Osteocyte (in vitro differentiated cells): ENCODE measurements around the gene CAMSAP1. TPM values are rescaled to one million over a fixed set of nuclear protein-coding genes. Genes with fewer than 3 reads are reported as not detected.

Experiments
- DNase-seq: peaks from one replicate; pipeline ENCODE4 v3.0.0; 2021; ENCODE audit warnings: mixed read lengths; ENCODE audit not compliant: unreplicated experiment; ENCODE audit errors: extremely low spot score
- H3K27ac Mint-ChIP-seq: one replicate; pipeline ENCODE4 v1.8.0; 2021; ENCODE audit warnings: mild to moderate bottlenecking, mixed read lengths; ENCODE audit not compliant: unreplicated experiment
- H3K27me3 Mint-ChIP-seq: one replicate; pipeline ENCODE4 v1.8.0; 2021; ENCODE audit warnings: mixed read lengths; ENCODE audit not compliant: unreplicated experiment
- H3K36me3 Mint-ChIP-seq: one replicate; pipeline ENCODE4 v1.8.0; 2021; ENCODE audit warnings: mixed read lengths; ENCODE audit not compliant: unreplicated experiment
- H3K4me1 Mint-ChIP-seq: one replicate; pipeline ENCODE4 v1.8.0; 2021; ENCODE audit warnings: mixed read lengths; ENCODE audit not compliant: unreplicated experiment
- H3K4me3 Mint-ChIP-seq: one replicate; pipeline ENCODE4 v1.8.0; 2021; ENCODE audit warnings: mild to moderate bottlenecking, moderate library complexity, mixed read lengths; ENCODE audit not compliant: unreplicated experiment
- H3K9me3 Mint-ChIP-seq: one replicate; pipeline ENCODE4 v1.8.0; 2021; ENCODE audit warnings: mixed read lengths; ENCODE audit not compliant: unreplicated experiment
- CTCF ChIP-seq: fragments of 200-600 bp; sonication (generic); IDR thresholded peaks from 2 replicates; pipeline ENCODE4 v1.5.0; 2021; ENCODE audit warnings: antibody characterized with exemption, mild to moderate bottlenecking, moderate library complexity
- total RNA-seq: library from RNA; stranded (reverse); gene quantifications from 2 replicates; pipeline ENCODE4 v1.2.1, GENCODE V29; 2021

The CAMSAP1 gene
- total RNA-seq, 1 donor from 2014 or later = 34.4 TPM

GRCh38 chr9:135908093-135908753 is 877 bp upstream of the CAMSAP1 start:
- Mint-ChIP-seq H3K36me3 (peaks cover 26% of the 10 kb centered on the region), H3K27me3 (no peaks in the 10 kb centered on the region), H3K4me3 (peak overlapping the region; percentile 68), H3K9me3 (peaks cover 15% of the 10 kb centered on the region), H3K27ac (peak overlapping the region; percentile 57), H3K4me1 (peaks cover 40% of the 10 kb centered on the region)
- no peak for DNase-seq
- TF ChIP-seq CTCF = no peak

GRCh38 chr9:135907006-135907430 is 328 bp downstream of the CAMSAP1 start:
- H3K4me3 Mint-ChIP-seq = peak overlapping the region; percentile 38

GRCh38 chr9:135906291-135907005 is 898 bp downstream of the CAMSAP1 start:
- Mint-ChIP-seq H3K36me3 (peaks cover 19% of the 10 kb centered on the region), H3K9me3 (peaks cover 10% of the 10 kb centered on the region), H3K27ac (peak overlapping the region; percentile 77), H3K4me3 (peak overlapping the region; percentile 80), H3K4me1 (peaks cover 41% of the 10 kb centered on the region), H3K27me3 (no peaks in the 10 kb centered on the region)
- no peak for TF ChIP-seq CTCF
- DNase-seq = no peak

More at GRCh38 chr9:135907006-135907430, 328 bp downstream of the CAMSAP1 start:
- no peak for DNase-seq
- no peaks in the 10 kb centered on the region for H3K27me3 Mint-ChIP-seq
- peaks cover 25% of the 10 kb centered on the region for H3K36me3 Mint-ChIP-seq
- H3K27ac Mint-ChIP-seq = no peak overlapping the region
- peaks cover 41% of the 10 kb centered on the region for H3K4me1 Mint-ChIP-seq
- no peak for TF ChIP-seq CTCF
- H3K9me3 Mint-ChIP-seq = peaks cover 15% of the 10 kb centered on the region

- Mint-ChIP-seq H3K4me3 (peak overlapping the region; percentile 80), H3K9me3 (peaks cover 2% of the 10 kb centered on the region), H3K27ac (peak overlapping the region; percentile 77), H3K36me3 (peaks cover 15% of the 10 kb centered on the region), H3K4me1 (peaks cover 41% of the 10 kb centered on the region), H3K27me3 (no peaks in the 10 kb centered on the region)
- DNase-seq = no peak
- TF ChIP-seq CTCF = no peak
Observed at GRCh38 chr9:135905380-135906258, 1.7 kb downstream of the CAMSAP1 start.
